Heart left ventricle (tissue), 16 donors: ENCODE data around the gene SEZ6L. TPM values are rescaled to one million over a fixed set of nuclear protein-coding genes. Genes with fewer than 3 reads are reported as not detected.

Source experiments
- ATAC-seq, 4 donors: fragments of 200-7000 bp; cut with Tn5 transposase; one replicate each; pipeline ENCODE4 v1.9.1; 2020 to 2022; ENCODE audit warnings: moderate library complexity in 4 of 4, mild to moderate bottlenecking in 3 of 4, moderate number of reproducible peaks in 1 of 4
- DNase-seq, 5 donors: peaks; one replicate each; pipeline ENCODE4 v3.0.0-alpha.2; 2020
- H3K27ac ChIP-seq, 12 donors: fragments of 200-600 bp; sonication (generic) in 4 of 12; one replicate each; pipeline versions ENCODE4 v1.5.0 to v1.8.0; 2016 to 2022; ENCODE audit warnings: mild to moderate bottlenecking in 2 of 12
- H3K27me3 ChIP-seq, 9 donors: fragments of 200-600 bp; sonication (generic) in 2 of 9; one replicate each; pipeline versions ENCODE4 v1.5.1 to v1.8.0; 2016 to 2022; ENCODE audit warnings: mild to moderate bottlenecking in 3 of 9
- H3K36me3 ChIP-seq, 9 donors: fragments of 200-600 bp; sonication (generic) in 2 of 9; one replicate each; pipeline versions ENCODE4 v1.5.0 to v1.8.0; 2018 to 2022; ENCODE audit warnings: mild to moderate bottlenecking in 2 of 9
- H3K4me1 ChIP-seq, 12 donors: fragments of 200-600 bp; sonication (generic) in 4 of 12; one replicate each; pipeline versions ENCODE4 v1.5.0 to v1.8.0; 2016 to 2022; ENCODE audit warnings: mild to moderate bottlenecking in 3 of 12
- H3K4me3 ChIP-seq, 12 donors: fragments of 200-600 bp; sonication (generic) in 4 of 12; one replicate each; pipeline versions ENCODE4 v1.5.0 to v1.8.0; 2017 to 2022; ENCODE audit warnings: mild to moderate bottlenecking in 9 of 12, moderate library complexity in 4 of 12
- H3K9me3 ChIP-seq, 12 donors: fragments of 200-600 bp; sonication (generic) in 4 of 12; one replicate each; pipeline versions ENCODE4 v1.5.0 to v1.8.0; 2016 to 2022; ENCODE audit warnings: mild to moderate bottlenecking in 1 of 12
- POLR2A ChIP-seq, 2 donors: fragments of 450-650 bp; IDR thresholded peaks; one replicate each; pipeline ENCODE4 v1.6.1; 2017; ENCODE audit warnings: antibody characterized with exemption in 2 of 2, mild to moderate bottlenecking in 2 of 2, moderate library complexity in 2 of 2
- WGBS, 4 donors: extraction: QIAGEN DNeasy Blood & Tissue Kit in 2 of 4; methylation state at CpG; one replicate each; pipeline versions ENCODE4 v1.1.5 to v1.1.7; 2013 to 2018; 5-methylcytosine and 5-hydroxymethylcytosine counted together
- intact Hi-C, 10 donors: fragments of 100-400 bp; cut with DNase I; formaldehyde crosslinking; loops; one replicate each; pipeline versions ENCODE4 v1.11.1 to v1.14.2; 2022
- polyA plus RNA-seq, 2 donors: library from polyadenylated mRNA; stranded (reverse); fragments of 200-250 nt; gene quantifications; one replicate each; pipeline ENCODE4 v1.2.3, GENCODE V29; 2013
- total RNA-seq, 9 donors: library from RNA; depleted of rRNA in 2 of 9; stranded (reverse); fragments of >200 nt in 2 of 9; fragmentation: NEBNext Ultra II Directional in 3 of 9; extraction: Animal tissue kit (Norgen Biotek cat#: 25700) in 3 of 9; gene quantifications; one replicate each; pipeline versions ENCODE4 v1.1.0 to v1.2.4, GENCODE V29; 2016 to 2023
- TF ChIP-seq, protein P1 (sequence below), 12 donors: fragments of 200-600 bp; sonication (generic) in 4 of 12; IDR thresholded peaks; one replicate each; pipeline versions ENCODE4 v1.5.0 to v1.8.0; 2018 to 2022; ENCODE audit warnings: antibody characterized with exemption in 12 of 12, mild to moderate bottlenecking in 5 of 12
- donor health status: ischemic (EF 13 %, LVEDD 7.1; RV severe dilation, severe dysfunction).
- donor health status: healthy with polysubstance abuse.
- donor health status: DM: no; HTN: yes; CAD: no.
- donor health status: DM: no; HTN: no; CAD: no.
- donor health status: ischemic (EF 25% LVEDD 6.9; RV normal size, moderate dysfunction).
- donor health status: ischemic (EF 25% LVEDD 5.7; RV mildly dilated, moderate dysfunction).
- donor health status: healthy.
- donor health status: DM: yes; HTN: yes; CAD: no.
- donor health status: ischemic (EF 35%, LVEDD 5.7; RV mildly dilated, moderate dysfunction).
- donor health status: nonischemic (EF 11% LVEDD 7.7; RV severe dilation, severe dysfunction).
- donor health status: DM: yes; HTN: yes; CAD: no.
- donor health status: PGD.
- donor health status: ischemic (EF 29% LVEDD 5.4; RV normal size, mild dysfunction).
- donor health status: nonischemic (EF 23%, LVEDD 6.1; RV moderate dilation, normal function).

SEZ6L gene
- total and polyA plus RNA-seq, 11 donors: 0.04 to 1.6 (median 0.17) TPM; not detected in 2

DNA sequence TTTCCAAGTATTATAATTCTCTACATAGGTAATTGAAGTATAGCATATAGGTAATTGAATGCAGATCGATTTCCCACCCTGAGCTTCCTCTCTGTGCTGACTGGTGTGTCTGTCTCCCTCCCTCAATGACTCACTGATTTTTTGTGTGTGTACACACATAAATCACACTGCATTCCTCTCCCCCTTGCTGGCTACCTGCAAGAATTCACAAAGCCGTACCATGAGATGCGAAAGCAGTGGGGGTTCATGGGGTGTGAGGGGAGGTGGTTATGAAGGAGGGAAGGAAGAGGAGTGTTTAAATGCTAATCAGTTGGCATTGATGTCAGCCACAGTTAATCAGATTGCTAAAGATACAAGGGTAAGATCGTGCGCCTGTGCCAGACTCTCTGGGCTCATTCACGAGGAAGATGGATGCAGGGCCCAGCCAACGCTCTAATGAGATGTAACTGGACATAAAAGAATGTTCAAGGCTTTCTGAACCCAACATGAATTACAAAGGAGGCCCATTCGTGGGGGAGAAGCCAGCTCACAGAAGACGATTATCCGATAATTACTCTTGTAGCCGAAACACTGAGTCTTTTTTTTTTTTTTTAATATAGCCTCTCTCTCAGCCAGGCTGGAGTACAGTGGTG, 107.4 kb downstream of the SEZ6L start:
- DNase-seq: no peak
- Histone ChIP-seq H3K4me3 (no peak overlapping the region), H3K9me3 (no peaks in the 10 kb centered on the region), H3K36me3 (no peaks in the 10 kb centered on the region), H3K4me1 (no peaks in the 10 kb centered on the region), H3K27ac (no peak overlapping the region), H3K27me3 (peaks cover 0 to 26% (median 0%) of the 10 kb centered on the region in 9 donors)
- intact Hi-C loops: no loop called here
- WGBS, 4 donors: 58 to 63% (median 59%) methylated on average over 11 of the region's 11 CpGs
- TF ChIP-seq, protein P1, sequence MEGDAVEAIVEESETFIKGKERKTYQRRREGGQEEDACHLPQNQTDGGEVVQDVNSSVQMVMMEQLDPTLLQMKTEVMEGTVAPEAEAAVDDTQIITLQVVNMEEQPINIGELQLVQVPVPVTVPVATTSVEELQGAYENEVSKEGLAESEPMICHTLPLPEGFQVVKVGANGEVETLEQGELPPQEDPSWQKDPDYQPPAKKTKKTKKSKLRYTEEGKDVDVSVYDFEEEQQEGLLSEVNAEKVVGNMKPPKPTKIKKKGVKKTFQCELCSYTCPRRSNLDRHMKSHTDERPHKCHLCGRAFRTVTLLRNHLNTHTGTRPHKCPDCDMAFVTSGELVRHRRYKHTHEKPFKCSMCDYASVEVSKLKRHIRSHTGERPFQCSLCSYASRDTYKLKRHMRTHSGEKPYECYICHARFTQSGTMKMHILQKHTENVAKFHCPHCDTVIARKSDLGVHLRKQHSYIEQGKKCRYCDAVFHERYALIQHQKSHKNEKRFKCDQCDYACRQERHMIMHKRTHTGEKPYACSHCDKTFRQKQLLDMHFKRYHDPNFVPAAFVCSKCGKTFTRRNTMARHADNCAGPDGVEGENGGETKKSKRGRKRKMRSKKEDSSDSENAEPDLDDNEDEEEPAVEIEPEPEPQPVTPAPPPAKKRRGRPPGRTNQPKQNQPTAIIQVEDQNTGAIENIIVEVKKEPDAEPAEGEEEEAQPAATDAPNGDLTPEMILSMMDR (IDR thresholded peaks at IDR 0.05): no peak
- no peak for TF ChIP-seq POLR2A (IDR thresholded peaks at IDR 0.05)
- no peak for ATAC-seq

DNA sequence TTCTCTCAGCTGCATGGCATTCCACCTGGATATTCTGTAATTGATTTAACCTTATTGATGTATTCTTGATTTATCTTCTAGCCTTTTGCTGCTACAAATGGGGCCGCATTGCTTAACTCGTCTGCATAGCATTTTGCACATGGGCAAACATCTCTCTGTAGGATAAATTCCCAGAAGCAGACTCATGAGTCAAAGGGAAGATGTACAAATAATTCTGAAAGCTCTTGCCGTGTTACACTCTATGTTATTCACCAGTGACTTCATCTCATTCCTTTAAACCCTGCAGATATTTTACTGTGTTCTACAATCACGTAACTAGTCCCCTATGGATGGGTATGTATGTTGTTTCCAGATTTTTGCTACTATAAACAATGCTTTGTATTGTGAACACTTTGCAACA, 112.7 kb downstream of the SEZ6L start:
- intact Hi-C loops: no loop called here
- TF ChIP-seq POLR2A (IDR thresholded peaks at IDR 0.05): no peak
- TF ChIP-seq, protein P1 (IDR thresholded peaks at IDR 0.05): no peak
- no peaks in the 10 kb centered on the region for H3K4me1 ChIP-seq
- ATAC-seq (no peak), DNase-seq (no peak)
- no peaks in the 10 kb centered on the region for H3K9me3 ChIP-seq
- H3K27ac ChIP-seq: no peak overlapping the region
- H3K27me3 ChIP-seq: peaks cover 0 to 23% (median 2%) of the 10 kb centered on the region in 9 donors
- WGBS, 4 donors: 79 to 89% (median 85%) methylated on average over 4 of the region's 4 CpGs
- no peaks in the 10 kb centered on the region for H3K36me3 ChIP-seq
- no peak overlapping the region for H3K4me3 ChIP-seq

DNA sequence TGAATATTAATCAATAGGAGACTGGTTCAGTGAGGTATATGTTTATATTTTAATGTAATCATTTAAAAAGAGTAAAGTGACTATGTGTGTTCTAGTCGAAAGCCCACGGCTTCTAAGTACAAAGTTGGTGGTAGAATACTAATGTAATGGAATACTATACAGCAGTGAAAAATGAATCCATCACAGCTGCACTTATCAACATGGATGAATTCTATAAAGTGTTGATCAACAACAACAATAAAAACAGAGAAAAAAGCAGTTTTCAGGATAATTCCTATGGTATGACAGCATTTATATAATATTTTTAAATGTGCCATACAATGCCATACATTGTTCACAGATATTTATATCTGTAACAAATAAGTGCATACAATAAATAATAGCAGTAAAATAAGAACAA, 114.1 kb downstream of the SEZ6L start:
- Histone ChIP-seq H3K9me3 (no peaks in the 10 kb centered on the region), H3K4me3 (no peak overlapping the region), H3K36me3 (no peaks in the 10 kb centered on the region), H3K27me3 (peaks cover 0 to 27% (median 2%) of the 10 kb centered on the region in 9 donors), H3K4me1 (no peaks in the 10 kb centered on the region), H3K27ac (no peak overlapping the region)
- ATAC-seq (no peak), DNase-seq (no peak)
- WGBS, 4 donors: 89 to 96% (median 92%) methylated on average over 2 of the region's 2 CpGs
- intact Hi-C loops: no loop called here
- TF ChIP-seq, protein P1 (IDR thresholded peaks at IDR 0.05): no peak
- TF ChIP-seq POLR2A (IDR thresholded peaks at IDR 0.05): no peak

DNA sequence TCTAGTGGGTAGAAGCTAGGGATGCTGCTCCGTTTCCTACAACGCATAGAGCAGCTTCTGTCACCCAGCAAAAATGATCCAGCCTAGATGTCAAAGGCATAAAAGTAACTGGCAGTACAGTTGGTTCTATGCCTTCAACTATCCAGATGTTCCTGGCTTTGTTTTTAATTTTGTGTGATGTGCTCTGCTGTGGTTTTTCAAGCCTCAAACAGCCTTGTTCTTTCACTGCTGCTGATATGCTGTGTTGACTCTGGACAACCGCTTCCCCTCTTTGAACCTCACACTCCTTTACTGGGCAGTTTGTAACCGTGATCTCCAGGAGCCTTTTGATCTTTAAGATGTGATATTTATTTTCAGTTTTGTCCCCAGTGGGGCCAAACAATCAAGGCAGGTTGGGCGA, 116.4 kb downstream of the SEZ6L start:
- no peaks in the 10 kb centered on the region for H3K9me3 ChIP-seq
- no peaks in the 10 kb centered on the region for H3K36me3 ChIP-seq
- no peak overlapping the region for H3K4me3 ChIP-seq
- TF ChIP-seq, protein P1 (IDR thresholded peaks at IDR 0.05): no peak
- no peak for TF ChIP-seq POLR2A (IDR thresholded peaks at IDR 0.05)
- intact Hi-C loops: no loop called here
- ATAC-seq (no peak), DNase-seq (no peak)
- no peaks in the 10 kb centered on the region for H3K4me1 ChIP-seq
- peaks cover 0 to 27% (median 2%) of the 10 kb centered on the region in 9 donors for H3K27me3 ChIP-seq
- H3K27ac ChIP-seq: no peak overlapping the region
- WGBS, 4 donors: 57 to 63% (median 60%) methylated on average over 5 of the region's 5 CpGs
